HUES48 (cell line): Measurements from ENCODE around the gene LSMEM2.

ENCODE experiments used
- H3K27ac ChIP-seq: one replicate; pipeline ENCODE4 v1.7.0; 2013; ENCODE audit warnings: low read depth, low read length, inconsistent platforms
- H3K27me3 ChIP-seq: 2 replicates; pipeline ENCODE4 v1.6.1; 2013; ENCODE audit warnings: mild to moderate bottlenecking, low read length; ENCODE audit not compliant: control insufficient read depth, insufficient read depth
- H3K36me3 ChIP-seq: 2 replicates; pipeline ENCODE4 v1.6.1; 2013; ENCODE audit warnings: low read length; ENCODE audit not compliant: control insufficient read depth, insufficient read depth
- H3K4me1 ChIP-seq: 2 replicates; pipeline ENCODE4 v1.6.1; 2013; ENCODE audit warnings: mild to moderate bottlenecking, low read length; ENCODE audit not compliant: control insufficient read depth, insufficient read depth
- H3K4me3 ChIP-seq: 2 replicates; pipeline ENCODE4 v1.5.1; 2013; ENCODE audit warnings: mild to moderate bottlenecking, low read depth, low read length
- H3K9ac ChIP-seq: 2 replicates; pipeline ENCODE4 v1.6.1; 2013; ENCODE audit warnings: mild to moderate bottlenecking, low read depth, low read length, moderate library complexity
- H3K9me3 ChIP-seq: 2 replicates; pipeline ENCODE4 v1.6.1; 2013; ENCODE audit warnings: low read length; ENCODE audit not compliant: control insufficient read depth, insufficient read depth

The LSMEM2 gene

GRCh38 chr3:50337175-50337861, 58.4 kb downstream of the LSMEM2 start:
- Histone ChIP-seq H3K4me3 (peak overlapping the region; percentile 81), H3K36me3 (0 out of 2 replicates have a peak, but pooled peaks cover 6% of the 10 kb centered on the region), H3K27ac (peak overlapping the region; percentile 95), H3K9ac (peak overlapping the region; percentile 76), H3K4me1 (no peaks in the 10 kb centered on the region), H3K27me3 (peaks cover 38% of the 10 kb centered on the region), H3K9me3 (no peaks in the 10 kb centered on the region)
